ENCODE results near the gene TASP1.

The TASP1 gene

DNA sequence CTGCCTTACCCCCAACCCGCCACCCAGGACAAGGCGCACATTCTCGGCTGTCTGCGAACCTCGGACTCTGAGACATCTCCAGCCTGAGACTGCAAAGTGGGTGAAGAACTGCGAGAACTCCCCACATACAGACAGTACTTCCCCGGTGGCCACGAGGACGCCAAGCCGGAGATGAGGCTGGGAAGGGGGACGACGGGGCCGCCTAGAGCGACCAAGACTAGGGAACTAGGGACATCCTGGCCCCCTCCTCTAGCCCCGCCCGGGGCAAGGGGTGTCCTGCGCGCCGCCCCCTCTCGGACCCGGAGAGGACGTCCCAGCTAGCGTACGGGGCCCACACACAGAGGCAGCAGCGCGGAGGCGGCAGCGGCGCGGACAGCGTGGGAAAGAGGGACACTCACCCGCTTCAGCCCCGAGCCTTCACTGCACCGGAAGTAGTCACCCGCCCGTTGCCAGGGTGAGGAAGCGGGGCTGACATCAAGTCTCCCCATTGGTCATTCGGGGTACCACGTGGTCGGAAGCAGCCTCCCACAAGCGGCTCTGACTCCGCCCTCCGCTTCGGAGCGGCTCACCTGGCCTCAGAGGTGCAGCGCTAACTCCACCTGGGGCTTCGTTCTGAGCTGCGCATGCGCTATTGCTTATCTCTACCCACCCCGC is at the start of gene TASP1:
Gene TASP1 (minus strand): TSS at position 437 of the 654 bp plus-strand sequence. CDS start 8,854 bp downstream, outside the sequence.
- peak within 1 kb of the TSS; percentile 93 for H3K27ac Mint-ChIP-seq
- DNase-seq: peak; percentile 97
- H3K36me3 Mint-ChIP-seq (ENCODE audit: low read depth): peaks cover 11% of the 10 kb centered on the region
- H3K9me3 Mint-ChIP-seq: no peaks in the 10 kb centered on the region
- H3K4me1 Mint-ChIP-seq (ENCODE audit: low read depth): peaks cover 28% of the 10 kb centered on the region
- peak within 1 kb of the TSS; percentile 91 for H3K4me3 Mint-ChIP-seq
- peaks cover 11% of the 10 kb centered on the region for H3K27me3 Mint-ChIP-seq

DNA sequence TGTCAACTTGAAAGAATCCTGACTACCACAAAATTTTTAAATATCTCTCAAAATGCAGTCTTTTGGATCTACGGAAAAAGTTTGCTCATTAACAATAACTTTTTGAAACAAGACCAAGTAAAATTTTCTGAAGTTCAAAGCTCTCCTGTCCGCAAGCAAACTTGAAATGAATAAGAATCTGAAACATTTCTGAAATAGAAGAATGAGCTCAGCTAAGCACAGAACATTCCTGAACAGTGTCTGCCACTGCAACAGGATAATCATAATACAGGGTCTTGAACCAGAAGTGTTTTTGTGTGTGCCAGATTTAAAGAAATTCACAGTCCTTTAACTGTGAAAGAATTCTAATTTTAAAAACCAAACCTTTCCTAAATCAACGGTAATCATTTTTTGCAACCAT is 49.1 kb upstream of the TASP1 start:
- peaks cover 2% of the 10 kb centered on the region for H3K4me1 Mint-ChIP-seq (ENCODE audit: low read depth)
- no peaks in the 10 kb centered on the region for H3K9me3 Mint-ChIP-seq
- DNase-seq: no peak
- H3K36me3 Mint-ChIP-seq (ENCODE audit: low read depth): no peaks in the 10 kb centered on the region
- no peak overlapping the region for H3K4me3 Mint-ChIP-seq
- no peak overlapping the region for H3K27ac Mint-ChIP-seq
- peaks cover 35% of the 10 kb centered on the region for H3K27me3 Mint-ChIP-seq

DNA sequence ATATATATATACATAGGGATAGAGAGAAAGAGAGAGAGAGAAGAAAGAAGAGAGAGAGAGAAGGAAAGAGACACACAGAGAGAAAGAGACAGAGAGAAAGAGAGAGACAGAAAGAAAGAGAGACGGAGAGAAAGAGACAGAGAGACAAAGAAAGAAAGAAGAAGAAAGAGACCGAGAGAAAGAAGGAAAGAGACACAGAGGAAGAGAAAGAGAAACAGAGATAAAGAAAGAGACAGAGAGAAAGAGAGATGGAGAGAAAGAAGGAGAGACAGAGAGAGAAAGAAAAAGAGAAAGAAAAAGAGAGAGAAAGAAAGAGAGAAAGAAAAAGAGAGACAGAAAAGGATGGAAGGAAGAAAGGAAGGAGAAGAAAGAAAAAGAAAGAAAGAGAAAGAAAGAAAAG is 46.9 kb upstream of the TASP1 start:
- no peaks in the 10 kb centered on the region for H3K36me3 Mint-ChIP-seq (ENCODE audit: low read depth)
- H3K9me3 Mint-ChIP-seq: no peaks in the 10 kb centered on the region
- H3K4me3 Mint-ChIP-seq: no peak overlapping the region

GRCh38 chr20:13684566-13685222 is 46.0 kb upstream of the TASP1 start:
- Mint-ChIP-seq H3K4me1 (ENCODE audit: low read depth) (peaks cover 2% of the 10 kb centered on the region), H3K27me3 (peaks cover 26% of the 10 kb centered on the region), H3K27ac (no peak overlapping the region), H3K36me3 (ENCODE audit: low read depth) (no peaks in the 10 kb centered on the region), H3K9me3 (no peaks in the 10 kb centered on the region), H3K4me3 (no peak overlapping the region)
- no peak for DNase-seq

More for the DNA sequence above, 46.9 kb upstream of the TASP1 start:
- Mint-ChIP-seq H3K27me3 (peaks cover 26% of the 10 kb centered on the region), H3K27ac (no peak overlapping the region), H3K4me1 (ENCODE audit: low read depth) (peaks cover 2% of the 10 kb centered on the region)
- no peak for DNase-seq

- no peak overlapping the region for H3K4me3 Mint-ChIP-seq
- peaks cover 2% of the 10 kb centered on the region for H3K4me1 Mint-ChIP-seq (ENCODE audit: low read depth)
- H3K27ac Mint-ChIP-seq: no peak overlapping the region
- H3K9me3 Mint-ChIP-seq: no peaks in the 10 kb centered on the region
- DNase-seq: no peak
- H3K27me3 Mint-ChIP-seq: peaks cover 26% of the 10 kb centered on the region
- H3K36me3 Mint-ChIP-seq (ENCODE audit: low read depth): no peaks in the 10 kb centered on the region
Measured at GRCh38 chr20:13683833-13684232, 45.1 kb upstream of the TASP1 start.

- DNase-seq: no peak
- no peak overlapping the region for H3K4me3 Mint-ChIP-seq
- H3K9me3 Mint-ChIP-seq: no peaks in the 10 kb centered on the region
- no peak overlapping the region for H3K27ac Mint-ChIP-seq
- H3K27me3 Mint-ChIP-seq: peaks cover 24% of the 10 kb centered on the region
- peaks cover 2% of the 10 kb centered on the region for H3K4me1 Mint-ChIP-seq (ENCODE audit: low read depth)
- H3K36me3 Mint-ChIP-seq (ENCODE audit: low read depth): no peaks in the 10 kb centered on the region
Measured at GRCh38 chr20:13681248-13682125, 42.8 kb upstream of the TASP1 start.

GRCh38 chr20:13678944-13679343 is 40.2 kb upstream of the TASP1 start:
- Mint-ChIP-seq H3K9me3 (no peaks in the 10 kb centered on the region), H3K27ac (no peak overlapping the region), H3K27me3 (peaks cover 20% of the 10 kb centered on the region), H3K36me3 (ENCODE audit: low read depth) (no peaks in the 10 kb centered on the region), H3K4me1 (ENCODE audit: low read depth) (no peaks in the 10 kb centered on the region), H3K4me3 (no peak overlapping the region)
- no peak for DNase-seq

DNA sequence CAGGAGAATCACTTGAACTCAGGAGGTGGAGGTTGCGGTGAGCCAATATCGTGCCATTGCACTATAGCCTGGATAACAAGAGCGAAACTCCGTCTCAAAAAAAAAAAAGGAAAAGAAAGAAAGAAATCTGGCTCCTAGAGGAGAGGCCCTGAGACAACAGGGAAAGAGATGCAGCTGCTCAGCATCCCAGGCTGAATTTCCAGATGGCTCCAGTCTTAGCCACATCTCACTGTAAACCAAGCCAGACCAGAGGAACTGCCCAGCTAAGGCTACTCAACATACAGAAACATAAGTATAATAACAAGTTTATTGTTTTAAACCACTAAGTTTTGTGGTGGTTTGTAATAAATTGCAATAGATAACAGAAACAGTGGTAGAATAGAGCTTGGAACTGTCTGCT is 38.5 kb upstream of the TASP1 start:
- Mint-ChIP-seq H3K27me3 (peaks cover 12% of the 10 kb centered on the region), H3K36me3 (ENCODE audit: low read depth) (no peaks in the 10 kb centered on the region), H3K9me3 (no peaks in the 10 kb centered on the region), H3K4me1 (ENCODE audit: low read depth) (no peaks in the 10 kb centered on the region), H3K4me3 (no peak overlapping the region), H3K27ac (no peak overlapping the region)
- DNase-seq: no peak

DNA sequence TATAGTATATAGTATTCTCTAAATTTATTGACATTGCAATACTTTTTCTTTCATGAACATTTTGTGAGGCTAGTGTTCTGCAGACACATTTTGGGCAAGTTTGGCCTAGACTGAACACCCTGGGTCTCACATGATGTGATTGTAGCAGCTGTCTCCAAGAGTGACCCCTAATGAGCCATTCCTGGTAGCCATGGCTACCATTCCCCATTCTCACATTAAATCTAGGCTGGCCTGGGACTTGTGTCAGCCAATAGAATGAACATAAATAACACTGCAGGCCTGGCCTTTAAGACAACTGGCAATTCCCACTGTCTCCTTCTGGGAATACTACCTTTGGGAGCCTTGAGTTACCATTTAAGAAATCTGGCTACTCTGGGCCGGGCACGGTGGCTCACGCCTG is 38.0 kb upstream of the TASP1 start:
- H3K9me3 Mint-ChIP-seq: no peaks in the 10 kb centered on the region
- H3K4me1 Mint-ChIP-seq (ENCODE audit: low read depth): no peaks in the 10 kb centered on the region
- no peaks in the 10 kb centered on the region for H3K36me3 Mint-ChIP-seq (ENCODE audit: low read depth)
- no peak overlapping the region for H3K27ac Mint-ChIP-seq
- H3K4me3 Mint-ChIP-seq: no peak overlapping the region
- peaks cover 12% of the 10 kb centered on the region for H3K27me3 Mint-ChIP-seq
- DNase-seq: no peak

DNA sequence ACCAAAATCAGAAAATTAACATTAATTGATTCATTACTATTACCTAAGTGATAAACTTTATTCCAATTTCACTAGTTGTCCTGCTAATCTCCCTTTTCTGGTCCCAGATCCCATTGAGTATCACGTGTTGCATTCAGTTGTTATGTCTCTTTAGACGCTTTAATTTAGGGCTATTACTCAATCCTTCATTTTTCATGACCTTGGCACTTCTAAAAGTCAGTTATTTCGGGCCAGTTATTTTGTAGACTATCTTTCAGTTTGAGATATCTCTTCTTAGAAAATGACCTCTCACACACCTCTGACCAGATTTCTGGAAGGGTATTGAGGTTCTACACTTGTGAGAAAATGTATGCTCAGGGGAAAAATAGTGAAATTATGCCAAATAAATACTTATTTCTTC is 34.0 kb upstream of the TASP1 start:
- Mint-ChIP-seq H3K4me1 (ENCODE audit: low read depth) (no peaks in the 10 kb centered on the region), H3K36me3 (ENCODE audit: low read depth) (no peaks in the 10 kb centered on the region), H3K27ac (no peak overlapping the region), H3K4me3 (no peak overlapping the region), H3K27me3 (peaks cover 22% of the 10 kb centered on the region), H3K9me3 (no peaks in the 10 kb centered on the region)
- DNase-seq: no peak

- Mint-ChIP-seq H3K9me3 (no peaks in the 10 kb centered on the region), H3K36me3 (ENCODE audit: low read depth) (no peaks in the 10 kb centered on the region)
- DNase-seq: no peak
Measured at GRCh38 chr20:13671916-13672378, 33.2 kb upstream of the TASP1 start.

DNA sequence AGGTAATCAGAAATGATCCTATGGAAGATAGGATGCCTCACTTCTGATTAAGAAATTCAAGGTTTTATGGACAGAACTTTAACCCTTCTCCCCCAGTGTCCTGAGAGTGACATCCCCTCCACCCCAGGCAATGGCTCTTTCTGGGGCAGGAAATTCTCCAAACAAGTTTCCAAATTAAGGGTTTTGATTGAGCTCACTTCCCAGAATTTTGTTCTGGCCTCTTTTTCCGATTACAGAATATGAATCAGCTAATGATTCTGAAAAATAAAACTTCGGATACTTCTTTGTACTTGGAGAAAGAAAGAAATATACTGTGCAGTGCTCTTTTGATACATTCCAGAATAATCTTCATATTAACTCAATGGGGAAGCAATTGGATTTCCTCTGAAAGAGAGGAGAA is 32.8 kb upstream of the TASP1 start:
- no peaks in the 10 kb centered on the region for H3K36me3 Mint-ChIP-seq (ENCODE audit: low read depth)

More at GRCh38 chr20:13671916-13672378, 33.2 kb upstream of the TASP1 start:
- Mint-ChIP-seq H3K4me3 (no peak overlapping the region), H3K27me3 (peaks cover 22% of the 10 kb centered on the region), H3K27ac (no peak overlapping the region), H3K4me1 (ENCODE audit: low read depth) (no peaks in the 10 kb centered on the region)

DNA sequence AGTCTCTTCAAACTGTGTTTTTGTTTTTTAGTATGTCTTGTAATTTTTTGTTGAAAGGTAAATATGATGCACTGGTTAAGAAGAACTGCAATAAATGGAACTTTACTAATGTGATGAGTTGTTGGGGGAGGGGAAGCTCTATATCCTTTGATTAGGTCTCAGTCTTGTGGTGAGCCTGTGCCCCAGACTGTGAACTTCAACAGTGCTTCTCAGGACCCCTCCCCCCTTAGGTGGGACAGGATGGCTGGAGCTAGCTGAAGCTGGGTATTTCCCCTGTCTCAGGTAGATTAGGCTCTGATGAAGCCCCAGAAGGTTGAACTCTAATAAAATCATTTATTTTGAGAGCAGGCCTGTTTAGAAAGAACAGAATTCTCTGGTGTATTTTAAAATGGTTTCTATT is 31.4 kb upstream of the TASP1 start:
- Mint-ChIP-seq H3K36me3 (ENCODE audit: low read depth) (no peaks in the 10 kb centered on the region), H3K4me3 (no peak overlapping the region), H3K27me3 (peaks cover 26% of the 10 kb centered on the region), H3K4me1 (ENCODE audit: low read depth) (no peaks in the 10 kb centered on the region), H3K9me3 (no peaks in the 10 kb centered on the region), H3K27ac (no peak overlapping the region)
- DNase-seq: no peak

More for the DNA sequence above, 32.8 kb upstream of the TASP1 start:
- H3K4me1 Mint-ChIP-seq (ENCODE audit: low read depth): no peaks in the 10 kb centered on the region
- H3K9me3 Mint-ChIP-seq: no peaks in the 10 kb centered on the region
- no peak overlapping the region for H3K4me3 Mint-ChIP-seq
- no peak overlapping the region for H3K27ac Mint-ChIP-seq
- no peak for DNase-seq
- H3K27me3 Mint-ChIP-seq: peaks cover 22% of the 10 kb centered on the region

- no peaks in the 10 kb centered on the region for H3K4me1 Mint-ChIP-seq (ENCODE audit: low read depth)
- no peak overlapping the region for H3K4me3 Mint-ChIP-seq
- H3K9me3 Mint-ChIP-seq: no peaks in the 10 kb centered on the region
- H3K27me3 Mint-ChIP-seq: peaks cover 26% of the 10 kb centered on the region
- no peak overlapping the region for H3K27ac Mint-ChIP-seq
- H3K36me3 Mint-ChIP-seq (ENCODE audit: low read depth): no peaks in the 10 kb centered on the region
- DNase-seq: no peak
Measured at GRCh38 chr20:13665709-13666395, 27.1 kb upstream of the TASP1 start.
